BE2C (cell line): ENCODE measurements around the gene TRIM36.

Experiments
- DNase-seq: peaks from one replicate; pipeline ENCODE4 v3.0.0-alpha.2; 2020
- H3K27me3 ChIP-seq: fragments of 250-450 bp; sonication (Bioruptor Pico); 2 replicates; pipeline ENCODE4 v1.5.1; 2020; ENCODE audit warnings: mild to moderate bottlenecking
- H3K36me3 ChIP-seq: fragments of 250-450 bp; sonication (Bioruptor Pico); 2 replicates; pipeline ENCODE4 v1.5.1; 2020; ENCODE audit warnings: mild to moderate bottlenecking
- H3K4me1 ChIP-seq: fragments of 250-450 bp; sonication (Bioruptor Pico); 2 replicates; pipeline ENCODE4 v1.5.1; 2020
- H3K4me3 ChIP-seq: 2 replicates; pipeline ENCODE4 v1.5.1; 2011; ENCODE audit warnings: low read depth, low read length
- H3K9me3 ChIP-seq: fragments of 250-450 bp; sonication (Bioruptor Pico); 2 replicates; pipeline ENCODE4 v1.5.1; 2020
- TF ChIP-seq, protein P1 (sequence below): IDR thresholded peaks from 2 replicates; pipeline ENCODE4 v1.5.1; 2012; ENCODE audit warnings: mild to moderate bottlenecking, low read depth, low read length

TRIM36 gene

DNA sequence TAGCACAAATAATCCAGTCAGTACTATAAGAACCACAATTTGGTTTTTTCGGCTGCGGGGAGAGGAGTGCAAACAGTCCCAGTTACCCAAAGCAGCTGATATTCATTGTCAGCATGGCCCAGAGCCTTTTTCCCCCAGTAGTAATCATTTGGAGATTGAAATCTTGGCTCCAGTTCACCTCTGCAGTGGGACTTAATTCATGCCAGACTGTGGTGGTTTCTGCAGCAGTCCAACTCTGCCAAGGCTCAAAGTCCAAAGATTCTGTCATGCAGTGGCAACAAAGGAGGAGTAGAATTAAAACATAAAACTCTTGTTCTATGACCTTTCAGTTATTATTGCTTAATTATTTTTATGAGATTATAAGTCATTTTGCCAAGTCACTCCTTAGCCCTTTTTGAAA lies 25.0 kb upstream of the TRIM36 start:
- TF ChIP-seq, protein P1, sequence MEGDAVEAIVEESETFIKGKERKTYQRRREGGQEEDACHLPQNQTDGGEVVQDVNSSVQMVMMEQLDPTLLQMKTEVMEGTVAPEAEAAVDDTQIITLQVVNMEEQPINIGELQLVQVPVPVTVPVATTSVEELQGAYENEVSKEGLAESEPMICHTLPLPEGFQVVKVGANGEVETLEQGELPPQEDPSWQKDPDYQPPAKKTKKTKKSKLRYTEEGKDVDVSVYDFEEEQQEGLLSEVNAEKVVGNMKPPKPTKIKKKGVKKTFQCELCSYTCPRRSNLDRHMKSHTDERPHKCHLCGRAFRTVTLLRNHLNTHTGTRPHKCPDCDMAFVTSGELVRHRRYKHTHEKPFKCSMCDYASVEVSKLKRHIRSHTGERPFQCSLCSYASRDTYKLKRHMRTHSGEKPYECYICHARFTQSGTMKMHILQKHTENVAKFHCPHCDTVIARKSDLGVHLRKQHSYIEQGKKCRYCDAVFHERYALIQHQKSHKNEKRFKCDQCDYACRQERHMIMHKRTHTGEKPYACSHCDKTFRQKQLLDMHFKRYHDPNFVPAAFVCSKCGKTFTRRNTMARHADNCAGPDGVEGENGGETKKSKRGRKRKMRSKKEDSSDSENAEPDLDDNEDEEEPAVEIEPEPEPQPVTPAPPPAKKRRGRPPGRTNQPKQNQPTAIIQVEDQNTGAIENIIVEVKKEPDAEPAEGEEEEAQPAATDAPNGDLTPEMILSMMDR = no peak
- H3K4me3 ChIP-seq = no peak overlapping the region
- no peaks in the 10 kb centered on the region for H3K27me3 ChIP-seq
- peaks cover 16% of the 10 kb centered on the region; the same call in 1 of the 2 replicates for H3K4me1 ChIP-seq
- H3K9me3 ChIP-seq = no peaks in the 10 kb centered on the region
- no peaks in the 10 kb centered on the region for H3K36me3 ChIP-seq
- DNase-seq = peak; percentile 50

DNA sequence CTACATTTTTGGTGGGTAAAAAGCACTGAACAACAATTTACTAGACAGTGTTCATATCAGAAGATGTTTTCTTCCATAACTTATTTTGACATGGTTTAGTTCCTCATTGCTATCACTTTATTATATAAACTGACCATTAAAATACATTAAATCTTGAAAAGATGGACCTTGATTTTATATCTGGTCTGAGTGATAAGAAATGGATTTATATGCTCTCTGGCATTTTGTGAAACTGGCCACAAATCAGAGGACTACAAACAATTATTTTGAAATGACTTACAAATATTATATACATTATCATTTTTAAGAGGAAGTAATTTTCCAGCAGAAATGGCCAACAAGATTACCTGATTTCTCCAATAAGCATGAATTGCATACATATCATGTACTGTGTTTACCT lies 23.6 kb upstream of the TRIM36 start:
- TF ChIP-seq, protein P1 = no peak
- H3K27me3 ChIP-seq = no peaks in the 10 kb centered on the region
- no peaks in the 10 kb centered on the region for H3K9me3 ChIP-seq
- no peak overlapping the region for H3K4me3 ChIP-seq
- no peak for DNase-seq
- no peaks in the 10 kb centered on the region for H3K36me3 ChIP-seq
- H3K4me1 ChIP-seq = peaks cover 16% of the 10 kb centered on the region; the same call in 1 of the 2 replicates

DNA sequence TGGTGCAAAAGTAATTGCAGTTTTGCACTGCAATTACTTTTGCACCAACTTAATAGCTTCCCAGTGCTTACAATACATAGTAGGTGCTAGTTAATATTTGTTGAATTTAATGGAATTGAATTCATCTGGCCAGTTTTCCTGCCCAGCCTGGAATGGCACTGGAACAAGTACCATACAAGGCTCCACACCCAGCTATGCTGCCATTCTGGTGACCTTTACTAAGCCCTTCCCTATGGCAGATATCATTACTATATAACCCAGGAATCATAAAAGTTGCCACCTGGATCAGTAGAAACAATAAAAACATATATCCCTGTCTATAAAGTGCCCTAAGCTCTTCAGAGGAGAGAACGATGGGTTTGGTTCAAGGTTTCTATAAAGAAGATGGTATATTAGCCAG lies 22.4 kb upstream of the TRIM36 start:
- Histone ChIP-seq H3K4me1 (peaks cover 16% of the 10 kb centered on the region; the same call in 1 of the 2 replicates), H3K9me3 (no peaks in the 10 kb centered on the region)
- DNase-seq = no peak

DNA sequence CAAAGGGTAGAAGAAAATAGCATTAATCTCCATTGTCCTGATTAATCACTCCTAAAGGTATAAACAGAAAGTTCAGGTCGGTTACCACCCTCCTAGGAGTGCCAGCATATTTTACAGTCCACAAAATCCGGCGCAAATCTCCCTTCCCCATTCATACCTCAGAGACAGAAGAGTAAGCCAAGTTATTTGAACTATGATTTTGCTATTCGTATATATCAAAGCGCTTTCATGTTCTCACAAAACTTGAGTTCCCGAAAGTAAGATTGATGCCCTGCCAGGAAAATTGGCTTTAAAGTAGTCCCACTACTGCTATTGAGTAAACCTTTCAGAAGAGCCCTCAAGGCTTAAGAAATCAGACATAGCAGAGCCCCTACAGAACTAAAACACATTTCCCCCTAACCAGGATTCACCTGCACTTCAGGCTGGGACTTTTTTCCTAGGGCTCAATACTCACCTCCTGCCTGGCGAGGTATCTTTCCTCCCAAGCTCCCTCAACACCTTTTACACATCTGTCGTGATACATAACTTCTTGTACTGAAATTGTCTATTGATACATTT lies 21.8 kb upstream of the TRIM36 start:
- no peaks in the 10 kb centered on the region for H3K36me3 ChIP-seq
- H3K4me3 ChIP-seq = no peak overlapping the region
- H3K9me3 ChIP-seq = no peaks in the 10 kb centered on the region
- TF ChIP-seq, protein P1 = no peak
- no peak for DNase-seq
- H3K27me3 ChIP-seq = no peaks in the 10 kb centered on the region
- H3K4me1 ChIP-seq = peaks cover 16% of the 10 kb centered on the region; the same call in 1 of the 2 replicates

More for the DNA sequence above, 22.4 kb upstream of the TRIM36 start:
- Histone ChIP-seq H3K27me3 (no peaks in the 10 kb centered on the region), H3K4me3 (no peak overlapping the region), H3K36me3 (no peaks in the 10 kb centered on the region)
- TF ChIP-seq, protein P1 = no peak

DNA sequence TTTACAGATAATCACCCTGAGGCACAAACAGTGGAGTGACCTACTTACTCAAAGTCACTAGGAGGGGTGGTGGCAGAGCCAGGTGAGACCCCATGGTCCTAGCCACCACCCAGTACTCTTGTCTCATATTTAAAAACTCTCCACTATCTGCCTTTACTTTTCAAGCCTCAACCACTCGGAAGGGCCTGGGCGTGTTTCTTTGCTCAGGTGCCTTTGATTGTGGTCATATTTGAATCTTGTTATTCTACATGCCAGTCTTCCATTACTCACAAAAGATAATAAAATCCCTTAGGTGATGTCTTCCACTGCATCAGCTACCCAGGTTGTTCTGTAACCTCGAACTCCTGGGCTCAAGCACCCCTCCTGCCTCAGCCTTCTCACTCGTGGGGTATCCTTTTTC lies 20.7 kb upstream of the TRIM36 start:
- H3K4me1 ChIP-seq = peaks cover 8% of the 10 kb centered on the region; the same call in 1 of the 2 replicates
- no peaks in the 10 kb centered on the region for H3K27me3 ChIP-seq
- H3K36me3 ChIP-seq = no peaks in the 10 kb centered on the region
- no peak for DNase-seq
- H3K9me3 ChIP-seq = no peaks in the 10 kb centered on the region
- TF ChIP-seq, protein P1 = no peak
- no peak overlapping the region for H3K4me3 ChIP-seq

DNA sequence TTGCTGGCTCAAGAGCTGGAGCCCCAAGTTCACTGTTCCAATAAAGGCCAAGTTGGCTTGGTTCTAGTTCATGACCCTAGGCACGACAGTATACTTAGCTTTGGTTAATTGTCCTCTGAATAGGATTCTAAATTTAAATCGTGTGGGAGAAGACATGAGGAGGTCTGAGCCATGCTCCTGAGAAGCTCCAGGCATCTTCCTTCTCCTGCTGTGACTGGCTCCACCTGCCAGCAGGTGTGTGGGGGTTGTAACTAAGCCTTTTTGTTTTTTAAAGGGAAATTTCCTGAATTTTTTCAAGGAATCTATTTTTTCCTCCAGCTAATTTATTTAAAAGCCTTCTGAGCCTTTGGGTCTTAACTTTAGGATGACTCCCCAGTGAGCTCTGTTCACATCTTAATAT lies 20.2 kb upstream of the TRIM36 start:
- Histone ChIP-seq H3K9me3 (no peaks in the 10 kb centered on the region), H3K27me3 (no peaks in the 10 kb centered on the region), H3K36me3 (no peaks in the 10 kb centered on the region), H3K4me1 (peaks cover 4% of the 10 kb centered on the region; the same call in 1 of the 2 replicates), H3K4me3 (no peak overlapping the region)
- DNase-seq = no peak
- TF ChIP-seq, protein P1 = no peak
